Mesenchymal stem cell (in vitro differentiated cells and primary cell): ENCODE data around the gene SETD2.

ENCODE experiments used
- DNase-seq: peaks from one replicate; pipeline ENCODE4 v3.0.0-alpha.2; 2013
- H2AFZ ChIP-seq: one replicate; pipeline ENCODE4 v1.6.1; 2013; ENCODE audit warnings: low read depth, mild to moderate bottlenecking, control low read depth, inconsistent platforms, low read length, moderate library complexity
- H2AK5ac ChIP-seq: 2 replicates; pipeline ENCODE4 v1.6.1; 2013; ENCODE audit warnings: low read length, moderate library complexity, mild to moderate bottlenecking, inconsistent platforms; ENCODE audit not compliant: severe bottlenecking
- H2BK120ac ChIP-seq: one replicate; pipeline ENCODE4 v1.6.1; 2013; ENCODE audit warnings: low read depth, mild to moderate bottlenecking, inconsistent platforms, low read length, moderate library complexity
- H2BK12ac ChIP-seq, 2 experiments: one replicate each; pipeline ENCODE4 v1.6.1; 2013; ENCODE audit warnings: inconsistent platforms in 2 of 2, low read length in 2 of 2, mild to moderate bottlenecking in 2 of 2, moderate library complexity in 2 of 2, control low read depth in 1 of 2
- H2BK15ac ChIP-seq: one replicate; pipeline ENCODE4 v1.6.1; 2013; ENCODE audit warnings: mild to moderate bottlenecking, low read depth, inconsistent platforms; ENCODE audit not compliant: poor library complexity, severe bottlenecking
- H2BK5ac ChIP-seq: 2 replicates; pipeline ENCODE4 v1.6.1; 2013; ENCODE audit warnings: low read depth, mild to moderate bottlenecking, low read length, control low read depth, inconsistent platforms; ENCODE audit not compliant: poor library complexity, severe bottlenecking
- H3K14ac ChIP-seq, 2 experiments: one replicate each; pipeline ENCODE4 v1.6.1; 2013; ENCODE audit warnings: inconsistent platforms in 2 of 2, low read length in 2 of 2, control low read depth in 1 of 2, mild to moderate bottlenecking in 1 of 2, moderate library complexity in 1 of 2
- H3K18ac ChIP-seq, 2 experiments: one replicate each; pipeline ENCODE4 v1.6.1; 2013; ENCODE audit warnings: inconsistent platforms in 2 of 2, low read length in 2 of 2, control low read depth in 1 of 2, low read depth in 1 of 2, mild to moderate bottlenecking in 1 of 2
- H3K23ac ChIP-seq, 2 experiments: one replicate each; pipeline ENCODE4 v1.6.1; 2013; ENCODE audit warnings: inconsistent platforms in 2 of 2, low read length in 2 of 2, mild to moderate bottlenecking in 2 of 2, moderate library complexity in 2 of 2, control low read depth in 1 of 2
- H3K27ac ChIP-seq: 2 replicates; pipeline ENCODE4 v1.5.1; 2013; ENCODE audit warnings: mild to moderate bottlenecking, moderate library complexity, low read length, control low read depth, inconsistent platforms; ENCODE audit not compliant: poor library complexity, severe bottlenecking
- H3K27me3 ChIP-seq, 2 experiments: 2 replicates each; pipeline versions ENCODE4 v1.6.1 to v1.7.0; 2013; ENCODE audit warnings: low read length in 2 of 2, mild to moderate bottlenecking in 2 of 2, moderate library complexity in 2 of 2, control low read depth in 1 of 2, inconsistent platforms in 1 of 2; ENCODE audit not compliant: control insufficient read depth in 1 of 2, insufficient read depth in 1 of 2
- H3K36me3 ChIP-seq, 2 experiments: 2 replicates each; pipeline versions ENCODE4 v1.6.1 to v1.7.0; 2013; ENCODE audit warnings: low read length in 2 of 2, control low read depth in 1 of 2, inconsistent platforms in 1 of 2, low read depth in 1 of 2, mild to moderate bottlenecking in 1 of 2; ENCODE audit not compliant: insufficient read depth in 2 of 2, control insufficient read depth in 1 of 2
- H3K4ac ChIP-seq, 2 experiments: one replicate each; pipeline ENCODE4 v1.6.1; 2013; ENCODE audit warnings: inconsistent platforms in 2 of 2, low read length in 2 of 2, mild to moderate bottlenecking in 2 of 2, moderate library complexity in 2 of 2, control low read depth in 1 of 2, low read depth in 1 of 2
- H3K4me1 ChIP-seq: 2 replicates; pipeline ENCODE4 v1.6.1; 2013; ENCODE audit warnings: low read depth, low read length, control low read depth; ENCODE audit not compliant: control insufficient read depth, insufficient read depth
- H3K4me2 ChIP-seq: 2 replicates; pipeline ENCODE4 v1.6.1; 2013; ENCODE audit warnings: low read length, mild to moderate bottlenecking, inconsistent platforms; ENCODE audit not compliant: poor library complexity, severe bottlenecking
- H3K4me3 ChIP-seq, 2 experiments: 2 replicates each; pipeline versions ENCODE4 v1.5.1 to v1.7.0; 2013; ENCODE audit warnings: low read length in 2 of 2, mild to moderate bottlenecking in 2 of 2, control low read depth in 1 of 2, low read depth in 1 of 2; ENCODE audit not compliant: insufficient read depth in 1 of 2
- H3K79me1 ChIP-seq: replicated peaks from 2 replicates; pipeline ENCODE4 v1.6.1; 2013; ENCODE audit warnings: mild to moderate bottlenecking, control low read depth, low read length, inconsistent platforms; ENCODE audit not compliant: poor library complexity, severe bottlenecking
- H3K9ac ChIP-seq: 2 replicates; pipeline ENCODE4 v1.7.0; 2013; ENCODE audit warnings: mild to moderate bottlenecking, low read length, moderate library complexity
- H3K9me3 ChIP-seq: 2 replicates; pipeline ENCODE4 v1.7.0; 2013; ENCODE audit warnings: mild to moderate bottlenecking, low read length; ENCODE audit not compliant: control insufficient read depth
- H4K8ac ChIP-seq: one replicate; pipeline ENCODE4 v1.6.1; 2013; ENCODE audit warnings: inconsistent platforms, mild to moderate bottlenecking, low read length, moderate library complexity
- H4K91ac ChIP-seq: one replicate; pipeline ENCODE4 v1.6.1; 2013; ENCODE audit warnings: mild to moderate bottlenecking, low read length, inconsistent platforms
- WGBS: methylation state at CpG from one replicate; pipeline ENCODE4 v1.1.7; 2013; ENCODE audit warnings: mixed read lengths; 5-methylcytosine and 5-hydroxymethylcytosine counted together

SETD2 gene

DNA sequence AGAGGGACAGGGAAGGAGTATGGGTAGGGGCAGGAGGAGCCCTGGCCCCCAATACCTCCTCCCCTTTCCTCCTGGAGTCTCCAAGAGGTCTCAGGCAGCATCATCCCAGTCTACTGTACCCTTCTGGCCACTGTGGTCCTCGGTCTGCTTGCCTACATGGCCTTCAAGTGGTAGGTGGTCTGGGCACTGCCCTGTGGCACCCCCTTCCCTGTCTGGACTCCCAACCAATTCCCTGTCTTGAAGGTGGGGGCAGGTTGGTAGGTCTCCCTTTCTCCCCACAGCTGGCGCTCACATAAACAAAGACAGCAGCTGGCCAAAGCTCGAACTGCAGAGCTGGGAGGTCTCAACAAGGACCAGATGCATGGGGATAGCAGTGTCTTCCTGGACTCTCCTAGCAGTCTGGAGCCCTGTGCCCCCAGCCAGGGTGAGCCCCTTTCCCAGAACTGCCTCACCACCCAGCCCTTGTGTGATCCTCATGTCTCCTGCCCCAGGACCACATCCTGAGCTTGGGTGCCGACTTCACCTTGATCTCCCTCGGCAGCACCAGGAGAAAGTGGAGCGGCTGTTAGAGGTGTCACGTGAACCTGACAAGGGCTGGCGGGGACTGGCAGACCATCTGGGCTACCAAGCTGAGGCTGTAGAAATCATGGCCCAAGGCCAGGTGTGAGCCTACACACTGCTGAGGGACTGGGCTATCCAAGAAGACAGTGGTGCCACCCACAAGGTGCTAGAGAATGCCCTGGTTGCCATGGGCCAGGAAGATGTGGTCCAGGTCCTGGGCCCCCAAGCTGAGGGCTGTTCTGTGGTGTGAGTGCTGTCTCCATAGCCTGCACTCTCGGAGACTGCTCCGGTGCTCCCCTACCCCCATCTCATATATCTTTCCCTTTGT is 151.3 kb downstream of the SETD2 start:
- Histone ChIP-seq H4K91ac (no peak overlapping the region), H3K4me1 (peaks cover 32% of the 10 kb centered on the region), H2AK5ac (no peak overlapping the region), H3K4me3 (no peak overlapping the region), H3K4ac (no peak overlapping the region), H3K27ac (no peak overlapping the region), H3K14ac (no peak overlapping the region), H3K18ac (no peak overlapping the region), H3K4me2 (no peak overlapping the region), H3K23ac (no peak overlapping the region), H2BK15ac (no peak overlapping the region), H2BK120ac (no peak overlapping the region), H2BK12ac (no peak overlapping the region), H4K8ac (no peak overlapping the region), H3K9me3 (no peaks in the 10 kb centered on the region), H3K79me1 (peaks cover 17% of the 10 kb centered on the region), H3K9ac (no peak overlapping the region), H2BK5ac (no peak overlapping the region), H3K27me3 (no peaks in the 10 kb centered on the region), H3K36me3 (peaks cover 35 to 54% of the 10 kb centered on the region in 2 experiments), H2AFZ (no peak overlapping the region)
- no peak for DNase-seq
- WGBS = 92% methylated on average over 8 of the region's 10 CpGs

- H3K36me3 ChIP-seq = peaks cover 23 to 50% of the 10 kb centered on the region in 2 experiments
- H3K4me2 ChIP-seq = no peak overlapping the region
- H3K27ac ChIP-seq = no peak overlapping the region
- no peak overlapping the region for H4K91ac ChIP-seq
- H3K4ac ChIP-seq = no peak overlapping the region
- H2BK120ac ChIP-seq = no peak overlapping the region
- no peak overlapping the region for H3K9ac ChIP-seq
- H3K18ac ChIP-seq = no peak overlapping the region
- H3K4me3 ChIP-seq = no peak overlapping the region
- no peaks in the 10 kb centered on the region for H3K27me3 ChIP-seq
- peaks cover 15% of the 10 kb centered on the region for H3K79me1 ChIP-seq
- no peak overlapping the region for H2BK15ac ChIP-seq
- H2BK5ac ChIP-seq = no peak overlapping the region
- H2BK12ac ChIP-seq = no peak overlapping the region
- peaks cover 21% of the 10 kb centered on the region for H3K4me1 ChIP-seq
- H4K8ac ChIP-seq = no peak overlapping the region
- WGBS = 98% methylated on average over 6 of the region's 6 CpGs
- H2AFZ ChIP-seq = no peak overlapping the region
- no peak overlapping the region for H2AK5ac ChIP-seq
- no peaks in the 10 kb centered on the region for H3K9me3 ChIP-seq
- DNase-seq = no peak
- H3K14ac ChIP-seq = no peak overlapping the region
- no peak overlapping the region for H3K23ac ChIP-seq
These were observed 152.5 kb downstream of the SETD2 start for GRCh38 chr3:47011371-47011770.

- Histone ChIP-seq H3K4ac (no peak overlapping the region), H2BK12ac (no peak overlapping the region), H3K4me1 (peaks cover 19% of the 10 kb centered on the region), H2BK5ac (no peak overlapping the region), H2BK120ac (no peak overlapping the region), H3K18ac (no peak overlapping the region), H3K27me3 (no peaks in the 10 kb centered on the region), H2AK5ac (no peak overlapping the region), H3K9ac (no peak overlapping the region), H3K23ac (no peak overlapping the region), H3K4me3 (no peak overlapping the region), H3K14ac (no peak overlapping the region), H3K79me1 (peaks cover 15% of the 10 kb centered on the region), H2AFZ (no peak overlapping the region), H3K36me3 (peaks cover 18 to 54% of the 10 kb centered on the region in 2 experiments), H4K8ac (no peak overlapping the region), H3K27ac (no peak overlapping the region), H3K4me2 (no peak overlapping the region), H3K9me3 (no peaks in the 10 kb centered on the region), H4K91ac (no peak overlapping the region), H2BK15ac (no peak overlapping the region)
- 90% methylated on average over 5 of the region's 5 CpGs for WGBS
- DNase-seq = no peak
These were observed 153.0 kb downstream of the SETD2 start for GRCh38 chr3:47010910-47011309.

DNA sequence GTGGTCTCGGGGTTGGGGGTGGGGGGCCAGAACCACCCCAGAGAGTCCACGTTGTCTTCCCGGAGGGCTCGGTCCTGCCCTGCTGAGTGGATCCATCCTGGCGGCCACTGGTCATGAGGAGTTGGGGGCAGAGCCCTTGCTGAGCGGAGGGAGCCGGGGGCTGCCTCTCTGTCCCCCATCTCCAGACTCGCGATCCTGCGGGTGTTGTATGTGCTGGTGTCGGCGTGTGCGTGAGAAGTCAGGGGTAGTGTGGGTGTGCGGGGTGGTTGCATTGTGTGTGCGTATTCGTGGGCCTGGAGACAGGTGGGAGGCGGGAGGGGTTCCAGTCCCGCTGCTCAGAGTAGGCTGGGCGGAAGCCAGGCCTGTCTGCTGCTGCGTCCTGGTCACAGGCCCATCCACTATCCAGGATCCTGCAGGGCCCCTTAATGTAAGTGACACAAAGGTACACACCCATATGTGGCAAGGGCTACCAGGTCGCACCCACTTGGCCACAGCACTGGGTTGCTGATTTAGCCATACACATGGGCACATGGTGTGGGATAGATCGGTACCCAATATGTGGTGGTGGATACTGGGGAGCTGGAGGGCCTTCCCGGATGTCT is 153.7 kb downstream of the SETD2 start:
- Histone ChIP-seq H2BK12ac (peak overlapping the region; percentile 4 to 6), H2AK5ac (no peak overlapping the region), H3K27ac (no peak overlapping the region), H3K4me3 (peak overlapping the region in 1 of 2 experiments; percentile 79), H3K27me3 (no peaks in the 10 kb centered on the region), H2BK120ac (no peak overlapping the region), H3K4me1 (peaks cover 13% of the 10 kb centered on the region), H3K9me3 (no peaks in the 10 kb centered on the region), H3K14ac (peak overlapping the region in 1 of 2 experiments; percentile 78), H2BK15ac (no peak overlapping the region), H3K4me2 (peak overlapping the region; percentile 25), H3K36me3 (peaks cover 15 to 57% of the 10 kb centered on the region in 2 experiments), H3K4ac (peak overlapping the region; percentile 1 to 81), H2BK5ac (no peak overlapping the region), H3K23ac (no peak overlapping the region), H2AFZ (no peak overlapping the region), H3K79me1 (peaks cover 13% of the 10 kb centered on the region), H3K9ac (peak overlapping the region; percentile 95), H4K8ac (peak overlapping the region; percentile 97), H4K91ac (peak overlapping the region; percentile 91), H3K18ac (peak overlapping the region; percentile 64 to 83)
- 91% methylated on average over 22 of the region's 23 CpGs for WGBS
- no peak for DNase-seq
